Measurements from ENCODE around the gene LRRC4C. TPM values are rescaled to one million over a fixed set of nuclear protein-coding genes. Genes with fewer than 3 reads are reported as not detected.

The LRRC4C gene
- total RNA-seq, 1 experiment from 2014 or later = not detected

DNA sequence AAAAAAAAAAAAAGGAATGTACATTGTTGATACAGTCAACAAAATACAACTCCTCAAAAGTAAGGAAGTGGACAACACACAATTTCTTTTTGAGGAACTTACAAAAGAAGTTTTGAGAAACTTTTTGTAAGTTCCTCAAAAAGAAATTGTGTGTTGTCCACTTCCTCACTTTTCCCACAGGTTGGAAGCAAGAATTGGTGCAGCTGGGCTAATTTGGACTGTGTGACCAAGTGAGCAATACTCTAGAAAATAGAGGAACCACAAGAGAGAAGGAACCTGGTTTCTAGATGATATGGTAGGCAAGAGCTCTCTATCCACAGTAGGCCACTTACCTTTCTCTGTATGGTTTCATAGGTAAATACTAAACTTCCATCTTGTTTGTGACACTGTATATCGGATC, 1053.8 kb downstream of the LRRC4C start:
- no peak for DNase-seq (ENCODE audit: low read depth)
- in situ Hi-C loops (cut with HindIII; ENCODE audit: low pct_unique_long_range_greater_than_20kb, low sequenced_read_pairs) = no loop called here

DNA sequence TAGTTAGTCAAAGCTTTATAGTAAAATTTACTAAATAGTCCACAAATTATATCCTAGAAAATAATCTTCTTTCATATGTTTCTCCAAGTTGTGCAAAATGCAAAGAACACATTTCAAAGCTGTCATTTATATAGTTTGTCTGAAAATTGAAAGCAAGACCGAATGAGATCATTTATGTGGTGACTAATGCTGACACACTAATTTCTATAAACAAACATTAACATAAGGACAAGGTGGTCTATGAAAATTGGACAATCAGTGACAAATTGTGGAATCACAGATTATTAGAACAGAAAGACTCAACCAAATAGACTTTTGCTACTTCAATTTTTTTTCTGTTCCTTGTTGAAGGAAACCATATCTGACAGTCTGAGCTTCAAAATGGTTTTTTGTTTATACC, 1056.1 kb downstream of the LRRC4C start:
- DNase-seq (ENCODE audit: low read depth) = no peak
- in situ Hi-C loops (cut with HindIII; ENCODE audit: low pct_unique_long_range_greater_than_20kb, low sequenced_read_pairs) = no loop called here

DNA sequence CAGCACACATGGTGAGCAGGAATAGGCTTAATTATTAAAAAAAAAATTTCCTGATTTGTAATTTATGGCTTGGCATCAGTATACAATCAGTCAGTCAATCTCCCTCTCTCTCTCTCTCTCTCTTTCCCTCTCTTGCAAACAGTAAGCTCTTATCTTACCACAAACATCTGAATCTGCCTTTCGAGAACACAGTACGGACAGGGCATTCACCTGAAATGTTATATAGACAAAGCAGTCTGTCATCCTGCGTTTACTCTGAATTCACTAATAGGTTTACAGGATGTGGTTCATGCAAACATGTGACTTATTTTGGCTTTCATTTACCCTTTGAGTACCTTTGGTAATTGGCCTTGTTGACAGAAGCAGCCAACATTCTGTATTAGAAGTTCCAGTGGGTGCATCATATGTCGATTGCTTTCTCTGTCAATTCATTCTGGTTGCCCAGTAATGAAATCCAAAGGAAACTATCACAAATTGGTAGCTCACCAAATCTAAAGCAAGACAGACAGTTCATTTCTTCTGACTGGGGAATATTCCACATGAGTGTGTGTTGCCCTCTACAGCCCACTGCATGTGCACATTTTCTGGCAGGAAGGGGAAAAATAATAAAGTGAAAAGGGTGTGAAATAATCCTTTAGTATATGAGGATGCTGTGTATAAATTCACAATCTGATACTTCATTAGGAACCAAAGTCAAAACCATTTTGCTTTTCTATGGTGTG, 1058.2 kb downstream of the LRRC4C start:
- DNase-seq (ENCODE audit: low read depth) = no peak
- in situ Hi-C loops (cut with HindIII; ENCODE audit: low pct_unique_long_range_greater_than_20kb, low sequenced_read_pairs) = no loop called here

DNA sequence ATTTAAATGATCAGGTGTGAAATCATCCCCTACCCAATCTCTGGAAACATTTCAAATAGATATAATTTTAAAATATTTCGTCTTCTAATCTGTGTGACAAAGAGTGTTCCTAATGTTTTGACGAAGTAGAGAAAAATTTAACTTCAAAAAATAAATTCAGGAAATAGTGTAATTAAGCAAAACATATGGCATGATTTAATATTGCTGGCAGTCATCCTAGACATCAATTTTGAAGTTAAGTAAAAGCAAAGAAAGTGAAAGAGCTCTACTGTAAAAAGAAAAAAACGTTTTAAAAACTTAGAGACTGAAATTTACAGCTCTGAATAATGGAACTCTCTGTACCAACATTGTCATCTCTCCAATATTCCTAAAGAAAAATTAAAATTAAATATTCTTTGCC, 1062.3 kb downstream of the LRRC4C start:
- in situ Hi-C loops (cut with HindIII; ENCODE audit: low pct_unique_long_range_greater_than_20kb, low sequenced_read_pairs) = no loop called here
- no peak for DNase-seq (ENCODE audit: low read depth)

DNA sequence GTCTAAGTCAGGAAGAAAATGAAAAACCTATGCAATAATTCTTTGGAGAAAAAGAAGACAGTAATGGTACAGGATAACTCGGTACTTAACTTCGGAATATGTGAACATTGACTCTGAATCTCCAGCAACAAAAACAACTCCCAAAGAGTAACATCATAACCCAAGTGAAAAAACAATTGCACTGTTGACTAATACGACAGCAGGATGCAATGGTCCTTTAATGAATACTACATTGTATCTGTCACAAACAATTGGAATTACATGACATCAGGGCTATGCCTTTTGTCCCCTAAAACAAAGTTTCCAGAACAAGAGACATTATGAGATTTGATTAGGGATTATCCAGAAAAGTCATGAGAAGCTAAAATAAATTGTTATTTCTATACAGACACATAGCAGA, 1065.9 kb downstream of the LRRC4C start:
- no peak for DNase-seq (ENCODE audit: low read depth)
- in situ Hi-C loops (cut with HindIII; ENCODE audit: low pct_unique_long_range_greater_than_20kb, low sequenced_read_pairs) = no loop called here

DNA sequence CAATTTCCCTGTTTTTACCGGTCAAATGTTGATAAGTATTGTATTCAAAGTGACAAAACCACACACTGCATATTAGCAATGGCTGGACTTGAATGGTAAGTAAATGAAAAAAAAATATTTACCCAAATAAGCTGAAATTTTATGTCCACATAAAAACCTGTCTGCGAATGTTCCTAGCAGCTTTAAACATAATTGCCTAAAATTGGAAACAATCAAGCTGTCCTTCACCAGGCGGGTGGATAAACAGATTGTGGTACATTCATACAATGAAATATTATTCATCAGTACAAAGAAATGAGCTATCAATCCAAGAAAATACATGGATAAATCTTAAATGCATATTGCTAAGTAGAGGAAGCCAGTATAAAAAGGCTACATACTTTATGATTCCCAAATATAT, 1067.8 kb downstream of the LRRC4C start:
- in situ Hi-C loops (cut with HindIII; ENCODE audit: low pct_unique_long_range_greater_than_20kb, low sequenced_read_pairs) = no loop called here
- DNase-seq (ENCODE audit: low read depth) = no peak

DNA sequence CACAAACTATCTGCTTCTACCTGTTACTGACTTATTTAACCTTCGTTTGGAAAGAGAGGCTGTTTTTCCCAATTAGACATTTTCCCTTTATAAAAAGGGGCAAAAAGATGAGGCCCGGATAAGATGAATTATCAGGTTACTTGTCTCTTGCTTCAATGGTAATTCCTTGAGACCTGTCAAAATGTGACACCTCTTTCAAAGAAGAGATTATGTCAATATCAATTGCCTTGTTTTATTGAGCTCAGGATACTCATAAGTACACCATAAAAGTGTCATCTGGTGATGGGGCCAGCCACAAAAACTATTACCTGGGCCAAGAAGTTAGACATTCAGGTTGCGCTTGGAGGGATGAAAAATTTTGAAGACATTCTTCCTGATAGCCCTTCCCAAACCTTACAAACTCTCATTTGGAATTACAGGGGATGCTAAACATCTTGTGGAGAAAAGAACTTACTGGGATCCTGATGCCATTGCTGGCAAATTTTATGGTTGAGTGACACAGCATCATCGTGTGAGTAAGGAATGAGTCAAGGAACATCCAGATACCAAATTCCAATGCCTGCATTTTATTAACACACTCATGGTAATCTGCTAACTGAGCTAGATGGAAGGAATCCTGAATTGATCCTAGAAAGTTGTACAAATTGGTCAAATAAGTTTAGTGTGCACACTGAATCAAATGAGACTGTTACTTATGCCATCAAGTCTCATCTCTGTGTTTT, 1071.2 kb downstream of the LRRC4C start:
- DNase-seq (ENCODE audit: low read depth) = peak; percentile 42
- in situ Hi-C loops (cut with HindIII; ENCODE audit: low pct_unique_long_range_greater_than_20kb, low sequenced_read_pairs) = no loop called here

DNA sequence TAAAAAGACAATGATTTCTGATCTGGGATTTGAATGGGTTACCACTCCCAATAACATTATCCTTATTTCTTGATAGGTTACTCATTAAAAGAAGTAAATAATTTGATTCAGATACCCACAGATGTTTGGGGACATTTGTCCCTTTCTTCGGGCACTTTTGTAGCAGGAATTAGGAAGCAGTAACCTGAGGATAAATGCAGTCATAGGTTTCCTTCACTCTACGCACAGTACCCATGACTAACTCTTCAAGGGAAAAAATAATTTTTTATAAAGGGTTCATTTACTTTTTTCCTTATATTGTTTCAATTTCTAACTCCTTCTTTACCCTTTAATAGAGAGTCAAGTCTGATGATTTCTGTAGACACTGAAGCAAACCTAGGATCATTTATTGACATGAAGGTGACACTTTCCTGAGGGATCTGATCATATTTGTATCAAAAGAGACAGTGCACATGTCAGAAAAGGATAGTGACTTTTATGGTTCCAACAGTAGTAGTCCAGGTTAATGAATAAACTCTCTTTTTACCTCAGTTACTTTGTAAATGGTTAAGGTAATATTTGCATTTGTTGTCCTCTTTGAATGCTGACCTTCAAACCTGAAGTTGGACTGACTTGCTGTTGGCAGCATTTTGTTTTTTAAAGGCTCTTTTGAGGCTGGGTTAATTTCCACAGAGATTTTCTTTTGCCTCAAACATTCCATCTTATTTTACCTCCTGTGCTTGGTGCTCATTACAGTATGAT, 1072.0 kb downstream of the LRRC4C start:
- DNase-seq (ENCODE audit: low read depth) = no peak
- in situ Hi-C loops (cut with HindIII; ENCODE audit: low pct_unique_long_range_greater_than_20kb, low sequenced_read_pairs) = no loop called here

DNA sequence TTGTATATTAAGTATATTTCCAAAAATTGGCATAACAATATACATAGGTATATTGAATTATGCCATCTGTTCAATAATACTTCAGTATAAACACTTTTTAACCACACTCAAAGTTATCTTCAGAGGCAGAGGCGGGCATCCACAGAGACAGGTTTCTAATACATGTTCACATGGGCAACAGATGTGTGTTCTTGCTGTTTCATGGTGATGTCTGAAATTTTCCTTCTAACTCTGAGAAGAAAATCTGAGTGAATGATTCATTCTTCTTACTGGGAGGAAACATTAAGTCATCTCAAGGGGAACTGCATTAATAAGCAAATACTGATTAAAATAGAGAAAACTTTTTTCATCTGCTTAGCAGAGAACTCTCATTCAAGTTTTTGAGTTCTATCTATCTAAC, 1074.5 kb downstream of the LRRC4C start:
- in situ Hi-C loops (cut with HindIII; ENCODE audit: low pct_unique_long_range_greater_than_20kb, low sequenced_read_pairs) = no loop called here
- peak; percentile 51 for DNase-seq (ENCODE audit: low read depth)

DNA sequence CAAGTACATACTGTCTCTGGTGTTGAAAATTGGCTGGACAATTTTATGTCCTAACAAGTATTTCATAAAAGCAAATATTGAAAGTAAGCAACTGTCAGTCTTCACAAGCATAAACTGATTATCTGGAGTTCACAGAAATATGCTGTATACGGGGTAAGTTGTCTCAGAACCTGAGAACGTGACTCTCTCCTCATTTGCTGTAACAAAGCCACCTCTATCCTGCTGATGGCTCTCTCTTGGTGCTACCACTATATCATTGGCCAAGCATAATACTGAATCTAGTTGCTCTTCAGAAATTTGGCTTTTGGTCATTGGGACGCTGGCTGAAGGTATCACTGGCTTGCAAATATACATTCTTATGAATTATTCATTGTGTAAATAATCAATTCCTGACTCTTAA, 1078.0 kb downstream of the LRRC4C start:
- DNase-seq (ENCODE audit: low read depth) = no peak
- in situ Hi-C loops (cut with HindIII; ENCODE audit: low pct_unique_long_range_greater_than_20kb, low sequenced_read_pairs) = no loop called here

DNA sequence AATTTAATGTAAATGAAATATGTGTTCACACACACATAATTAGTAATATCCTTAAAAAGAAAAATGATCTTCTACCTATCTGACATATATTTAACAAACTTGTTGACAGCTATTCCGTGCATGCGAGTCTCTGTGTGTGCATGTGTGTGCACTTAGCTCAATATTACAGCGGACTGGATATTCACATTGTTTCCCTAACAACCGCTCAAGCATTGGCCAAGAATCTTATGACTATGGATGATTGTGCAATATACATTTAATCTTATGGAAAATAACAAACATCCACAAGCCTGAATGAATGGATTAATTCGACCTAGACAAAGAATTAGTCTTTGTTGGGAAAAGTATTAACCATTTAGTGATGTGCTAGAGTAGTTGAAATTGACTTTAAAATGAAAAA, 1078.6 kb downstream of the LRRC4C start:
- in situ Hi-C loops (cut with HindIII; ENCODE audit: low pct_unique_long_range_greater_than_20kb, low sequenced_read_pairs) = no loop called here
- DNase-seq (ENCODE audit: low read depth) = no peak

DNA sequence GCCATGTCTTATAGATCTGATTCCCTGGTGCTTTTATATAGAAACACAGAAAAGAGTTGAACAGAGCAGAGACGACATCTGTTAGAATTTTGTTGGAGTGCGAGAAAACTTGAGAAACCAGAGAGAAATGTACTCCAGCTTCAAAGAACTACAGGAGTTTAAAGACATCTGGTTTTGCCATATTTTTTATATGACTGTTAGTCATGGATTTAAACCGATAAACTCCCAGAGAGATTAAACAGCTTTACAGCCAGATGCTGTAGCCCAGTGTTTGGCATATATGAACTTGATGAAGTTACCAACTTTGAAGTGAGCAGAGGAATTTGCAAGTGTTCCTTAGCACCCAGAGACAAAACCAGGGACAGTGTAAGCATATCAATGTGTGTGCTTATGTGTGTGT, 1083.1 kb downstream of the LRRC4C start:
- DNase-seq (ENCODE audit: low read depth) = no peak
- in situ Hi-C loops (cut with HindIII; ENCODE audit: low pct_unique_long_range_greater_than_20kb, low sequenced_read_pairs) = no loop called here

DNA sequence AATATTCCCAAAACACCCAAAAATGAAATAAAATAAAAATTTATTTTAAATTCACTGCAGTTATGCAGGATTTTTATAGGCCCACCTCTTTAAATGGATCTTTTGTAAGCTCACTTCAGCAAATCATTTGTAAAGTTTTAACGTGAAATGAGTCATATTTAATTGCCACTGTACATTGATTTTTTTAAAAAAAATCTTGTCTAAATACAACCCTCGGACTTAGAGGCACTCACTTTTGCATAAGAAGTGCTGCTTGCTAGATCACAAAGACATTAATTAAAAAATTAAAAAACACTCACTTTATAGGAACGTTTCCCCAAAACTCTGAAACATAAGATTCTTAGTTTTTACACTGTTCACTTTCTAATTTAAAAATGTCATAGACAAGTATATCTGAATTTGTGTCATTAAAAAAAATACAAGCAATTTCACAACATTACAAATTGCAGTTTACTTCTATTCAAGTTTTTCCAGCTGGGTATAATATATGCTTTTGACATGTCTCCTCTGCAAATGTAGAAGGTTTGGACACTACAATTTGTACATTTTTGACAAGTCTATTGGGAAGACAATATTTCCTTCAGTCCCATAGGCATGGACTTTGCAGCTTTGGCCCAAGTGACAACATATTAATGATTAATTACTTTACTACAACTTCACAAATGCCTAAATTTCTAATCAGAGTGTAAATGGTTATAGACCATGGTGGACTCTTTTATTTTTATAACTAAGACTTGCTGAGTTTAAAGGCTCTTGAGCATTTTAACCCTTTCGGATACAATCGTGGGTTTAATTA, 1088.4 kb downstream of the LRRC4C start:
- DNase-seq (ENCODE audit: low read depth) = no peak
- in situ Hi-C loops (cut with HindIII; ENCODE audit: low pct_unique_long_range_greater_than_20kb, low sequenced_read_pairs) = no loop called here

DNA sequence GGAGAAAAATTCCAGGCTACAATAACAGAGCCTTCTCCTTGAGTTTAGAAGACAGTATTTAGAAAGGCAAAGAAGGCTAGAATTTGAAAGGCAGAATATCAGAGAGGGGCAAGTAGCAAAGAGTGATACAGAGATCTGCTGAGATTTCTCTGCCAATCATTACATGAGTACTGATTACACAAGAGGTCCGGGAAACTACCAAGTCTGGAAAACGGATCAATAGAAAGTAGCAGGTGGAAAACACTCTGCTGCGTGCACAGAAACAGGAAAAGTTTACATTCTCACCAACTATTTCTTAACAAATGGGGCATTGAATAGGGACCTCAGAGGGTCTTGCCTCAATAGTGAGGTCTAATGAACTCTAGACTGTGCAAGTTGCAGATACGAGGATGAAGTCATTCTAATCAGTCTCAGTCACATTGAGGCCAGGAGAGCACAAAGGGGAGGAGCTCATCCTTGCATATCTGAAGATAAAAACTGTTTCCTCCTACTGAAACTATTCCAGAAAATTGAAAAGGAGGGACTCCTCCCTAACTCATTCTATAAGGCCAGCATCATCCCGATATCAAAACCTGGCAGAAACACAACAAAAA, 1099.2 kb downstream of the LRRC4C start:
- DNase-seq (ENCODE audit: low read depth) = no peak
- in situ Hi-C loops (cut with HindIII; ENCODE audit: low pct_unique_long_range_greater_than_20kb, low sequenced_read_pairs) = no loop called here

DNA sequence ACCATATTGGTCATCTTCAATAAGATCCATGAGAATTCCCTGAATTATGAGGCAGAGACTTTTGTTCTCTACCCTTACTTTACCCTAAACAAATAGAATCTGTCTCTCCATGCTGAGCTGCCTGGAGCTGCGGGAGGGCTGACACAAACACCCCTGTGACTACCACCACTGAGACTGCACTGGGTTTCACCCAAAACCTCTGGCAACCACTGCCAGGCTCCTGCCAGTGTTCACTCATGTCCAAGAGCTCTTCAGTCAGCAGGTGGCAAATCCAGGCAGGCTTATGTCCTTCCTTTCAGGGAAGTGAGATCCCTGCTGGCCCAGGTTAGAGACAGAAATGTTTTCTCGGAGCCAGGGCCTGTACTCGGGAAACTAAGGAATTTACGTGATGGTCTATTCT, 1105.3 kb downstream of the LRRC4C start:
- in situ Hi-C loops (cut with HindIII; ENCODE audit: low pct_unique_long_range_greater_than_20kb, low sequenced_read_pairs) = no loop called here
- no peak for DNase-seq (ENCODE audit: low read depth)

DNA sequence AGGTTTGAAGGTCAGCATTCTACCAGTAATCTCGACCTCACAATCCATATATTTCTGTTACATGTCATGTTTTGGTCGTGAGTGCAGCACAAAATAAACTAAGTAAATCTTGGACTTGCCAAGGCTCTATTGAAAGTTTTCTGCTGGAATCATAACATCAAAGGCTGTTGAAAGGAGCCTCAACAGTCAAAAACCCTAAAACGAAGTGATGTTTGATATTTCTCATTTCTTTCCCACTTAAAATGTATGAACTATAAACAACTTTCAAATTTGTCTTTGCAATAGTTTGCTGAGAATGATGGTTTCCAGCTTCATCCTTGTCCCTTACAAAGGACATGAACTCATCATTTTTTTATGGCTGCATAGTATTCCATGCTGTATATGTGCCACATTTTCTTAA, 1118.5 kb downstream of the LRRC4C start:
- in situ Hi-C loops (cut with HindIII; ENCODE audit: low pct_unique_long_range_greater_than_20kb, low sequenced_read_pairs) = no loop called here
- DNase-seq (ENCODE audit: low read depth) = no peak

DNA sequence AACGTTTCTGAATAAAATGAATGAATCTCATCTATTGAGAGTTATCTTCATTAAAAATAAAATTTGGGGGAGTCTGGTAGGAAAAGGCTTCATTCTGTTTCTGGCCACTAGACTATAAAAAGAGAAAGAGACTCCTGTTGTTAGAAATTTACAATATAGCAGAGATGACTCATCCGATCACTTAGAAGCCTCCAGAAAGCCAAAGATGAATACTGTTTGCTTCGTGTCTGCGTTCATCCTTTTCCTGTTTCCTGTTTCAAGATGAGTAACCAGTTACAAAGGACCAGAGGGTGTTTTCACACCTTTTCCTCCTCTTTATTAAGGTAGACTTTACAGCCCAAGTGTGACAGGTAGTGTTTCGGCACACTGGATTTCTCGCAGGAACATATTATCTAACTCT, 1120.7 kb downstream of the LRRC4C start:
- no peak for DNase-seq (ENCODE audit: low read depth)
- in situ Hi-C loops (cut with HindIII; ENCODE audit: low pct_unique_long_range_greater_than_20kb, low sequenced_read_pairs) = no loop called here

DNA sequence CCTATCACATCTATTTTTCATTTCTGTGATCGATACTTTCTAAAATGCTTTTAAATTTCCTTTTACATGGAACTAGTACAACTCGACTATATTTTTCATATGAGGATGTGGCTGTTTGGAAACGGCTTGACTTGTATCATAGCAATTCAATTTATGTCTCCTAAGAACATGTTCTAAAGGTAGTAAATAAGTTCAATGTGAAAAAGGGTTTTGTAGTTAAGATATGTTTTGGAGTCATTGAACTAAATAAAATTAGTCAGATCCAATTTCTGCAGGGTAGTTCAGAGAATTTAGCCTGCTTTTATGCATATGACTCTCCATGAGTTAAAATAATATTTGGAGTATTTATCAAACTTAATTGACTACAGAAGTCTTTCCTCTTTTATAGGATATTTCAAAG, 1121.4 kb downstream of the LRRC4C start:
- in situ Hi-C loops (cut with HindIII; ENCODE audit: low pct_unique_long_range_greater_than_20kb, low sequenced_read_pairs) = no loop called here
- no peak for DNase-seq (ENCODE audit: low read depth)
